Activated naive CD4-positive, alpha-beta T cell treated with anti-CD3 and anti-CD28 coated beads, Interleukin-2, amount 50 U/mL, for 24 hours (primary cell): Measurements from ENCODE around the gene UBE2D2.
A peak's percentile ranks its signal among the peaks of the same experiment; 100 is the strongest.

Source experiments
- H3K27ac Mint-ChIP-seq: one replicate; pipeline ENCODE4 v1.8.0; 2021; ENCODE audit warnings: mild to moderate bottlenecking, mixed read lengths
- H3K27me3 Mint-ChIP-seq: one replicate; pipeline ENCODE4 v1.8.0; 2021; ENCODE audit warnings: mixed read lengths
- H3K36me3 Mint-ChIP-seq: one replicate; pipeline ENCODE4 v1.8.0; 2021; ENCODE audit warnings: mixed read lengths
- H3K4me1 Mint-ChIP-seq: one replicate; pipeline ENCODE4 v1.8.0; 2021; ENCODE audit warnings: mixed read lengths
- H3K4me3 Mint-ChIP-seq: one replicate; pipeline ENCODE4 v1.8.0; 2021; ENCODE audit warnings: mild to moderate bottlenecking, mixed read lengths
- H3K9me3 Mint-ChIP-seq: one replicate; pipeline ENCODE4 v1.8.0; 2021; ENCODE audit warnings: mixed read lengths

Gene UBE2D2

DNA sequence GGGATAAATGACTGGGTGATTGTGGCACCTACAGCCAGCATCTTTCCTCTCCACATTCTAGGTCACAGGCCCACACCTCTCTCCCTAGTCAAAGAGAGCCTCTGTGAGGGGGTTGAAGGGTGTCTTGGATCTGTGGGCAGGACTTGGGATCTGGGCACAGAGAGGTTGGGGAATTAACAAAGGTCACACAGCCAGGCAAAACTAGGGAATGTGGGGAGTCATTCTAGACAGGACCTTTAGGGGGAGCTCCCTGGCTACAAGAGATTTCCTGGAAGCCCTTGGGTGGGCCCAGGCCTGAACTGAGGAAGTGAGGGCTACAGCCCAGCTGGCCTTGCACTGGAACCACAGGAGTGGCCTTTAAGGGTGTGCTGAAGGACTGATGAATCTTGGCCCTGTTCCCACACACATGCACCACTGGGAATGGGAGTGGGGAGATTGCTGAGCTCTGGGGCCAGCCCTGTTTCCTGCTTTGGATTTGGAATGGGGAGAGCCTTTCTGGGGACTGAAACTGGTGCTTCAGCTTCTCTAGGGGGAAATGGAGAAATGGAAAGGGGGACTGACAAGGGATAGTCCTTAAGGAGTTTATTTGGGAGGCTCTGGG lies 74.6 kb downstream of the UBE2D2 start:
- Mint-ChIP-seq H3K9me3 (no peaks in the 10 kb centered on the region), H3K27ac (peak overlapping the region; percentile 84), H3K36me3 (peaks cover 2% of the 10 kb centered on the region), H3K4me1 (peaks cover 46% of the 10 kb centered on the region), H3K4me3 (peak overlapping the region; percentile 68), H3K27me3 (no peaks in the 10 kb centered on the region)

DNA sequence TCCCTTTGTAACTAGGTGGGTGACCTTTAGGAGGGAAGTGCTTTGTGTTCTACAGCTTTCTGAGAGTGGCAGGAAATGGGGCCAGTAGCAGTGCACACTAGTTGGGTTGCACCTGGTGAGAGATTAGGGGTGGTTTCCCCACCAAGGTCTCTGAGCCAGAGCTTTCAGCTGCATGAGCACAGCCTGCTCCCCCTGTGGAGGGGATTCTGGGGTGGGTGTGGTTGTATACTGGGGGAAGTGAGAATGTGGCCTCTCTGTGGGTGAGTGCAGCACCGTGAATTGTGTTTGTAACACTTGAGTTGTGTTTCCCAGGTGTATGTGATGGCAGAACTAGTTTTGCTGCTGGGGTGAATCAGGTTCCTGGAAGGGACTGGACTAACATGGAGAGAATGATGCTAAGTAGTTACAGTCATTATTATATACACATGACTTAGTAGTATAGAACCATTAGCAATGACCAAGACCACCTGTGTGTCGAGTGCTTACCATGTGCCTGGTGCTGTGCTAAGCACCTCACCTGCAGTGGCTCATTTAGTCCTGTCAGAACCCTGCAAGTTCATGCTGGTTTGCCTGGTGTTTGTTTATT lies 75.2 kb downstream of the UBE2D2 start:
- Mint-ChIP-seq H3K4me1 (peaks cover 46% of the 10 kb centered on the region), H3K9me3 (no peaks in the 10 kb centered on the region), H3K4me3 (peak overlapping the region; percentile 68), H3K27ac (peak overlapping the region; percentile 84), H3K27me3 (no peaks in the 10 kb centered on the region), H3K36me3 (peaks cover 2% of the 10 kb centered on the region)

DNA sequence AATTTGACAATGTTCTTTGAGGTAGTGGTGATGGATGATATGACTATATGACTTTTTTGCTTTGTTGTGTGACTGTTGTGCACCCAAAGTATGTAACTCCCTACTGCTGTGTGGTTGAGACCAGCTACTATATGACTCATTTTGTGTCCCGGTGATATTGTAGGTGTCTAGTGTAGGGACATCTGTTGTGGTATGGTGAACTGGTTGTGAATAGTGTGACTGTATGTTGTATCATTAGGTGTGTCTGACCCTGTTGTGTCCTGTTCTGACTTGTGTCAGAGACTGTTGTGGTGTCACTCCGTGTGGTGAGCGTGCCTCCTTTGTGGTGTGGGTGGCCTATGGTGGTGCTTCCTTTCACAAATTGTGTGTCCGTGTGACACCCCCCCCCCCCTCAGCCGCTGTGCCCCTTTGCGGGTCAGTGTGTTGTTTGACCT lies 75.9 kb downstream of the UBE2D2 start:
- Mint-ChIP-seq H3K9me3 (no peaks in the 10 kb centered on the region), H3K4me1 (peaks cover 46% of the 10 kb centered on the region)

DNA sequence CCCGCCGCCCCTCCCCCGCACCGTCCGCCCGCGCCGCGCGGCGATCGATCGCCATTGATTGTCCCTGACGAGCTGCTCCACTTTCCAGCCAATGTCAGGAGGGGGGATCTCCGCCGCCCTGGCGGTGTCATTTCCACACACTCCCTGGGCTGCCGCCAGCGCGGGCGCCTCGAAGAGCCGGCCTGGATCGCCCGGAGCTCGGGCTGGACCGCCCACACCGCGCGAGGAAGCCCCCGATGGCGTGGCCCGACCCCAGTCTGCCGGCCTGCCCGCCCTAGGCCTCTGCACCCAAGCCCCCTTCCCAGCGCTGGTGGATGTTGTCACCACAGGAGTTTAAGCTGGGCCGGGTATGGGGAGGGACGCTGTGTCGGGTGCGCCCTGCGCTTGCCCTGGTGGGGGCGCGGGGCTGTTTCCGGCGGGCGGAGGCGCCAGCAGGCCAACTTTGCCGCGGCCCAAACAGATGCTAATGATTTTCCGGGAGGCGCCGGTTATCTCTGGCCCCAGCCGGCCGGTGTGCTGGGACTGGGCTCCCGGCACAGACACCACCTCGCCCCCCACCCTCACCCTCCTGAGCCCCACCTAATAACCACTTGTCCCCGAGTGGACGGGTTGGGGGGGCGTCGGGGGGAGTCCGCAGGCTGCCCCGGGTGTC lies 76.4 kb downstream of the UBE2D2 start:
- H3K4me1 Mint-ChIP-seq: peaks cover 46% of the 10 kb centered on the region
- no peaks in the 10 kb centered on the region for H3K36me3 Mint-ChIP-seq
- no peak overlapping the region for H3K27ac Mint-ChIP-seq
- H3K27me3 Mint-ChIP-seq: no peaks in the 10 kb centered on the region
- H3K9me3 Mint-ChIP-seq: no peaks in the 10 kb centered on the region
- H3K4me3 Mint-ChIP-seq: peak overlapping the region; percentile 68

More for the DNA sequence above, 75.9 kb downstream of the UBE2D2 start:
- Mint-ChIP-seq H3K36me3 (no peaks in the 10 kb centered on the region), H3K27me3 (no peaks in the 10 kb centered on the region), H3K27ac (peak overlapping the region; percentile 64), H3K4me3 (peak overlapping the region; percentile 68)

DNA sequence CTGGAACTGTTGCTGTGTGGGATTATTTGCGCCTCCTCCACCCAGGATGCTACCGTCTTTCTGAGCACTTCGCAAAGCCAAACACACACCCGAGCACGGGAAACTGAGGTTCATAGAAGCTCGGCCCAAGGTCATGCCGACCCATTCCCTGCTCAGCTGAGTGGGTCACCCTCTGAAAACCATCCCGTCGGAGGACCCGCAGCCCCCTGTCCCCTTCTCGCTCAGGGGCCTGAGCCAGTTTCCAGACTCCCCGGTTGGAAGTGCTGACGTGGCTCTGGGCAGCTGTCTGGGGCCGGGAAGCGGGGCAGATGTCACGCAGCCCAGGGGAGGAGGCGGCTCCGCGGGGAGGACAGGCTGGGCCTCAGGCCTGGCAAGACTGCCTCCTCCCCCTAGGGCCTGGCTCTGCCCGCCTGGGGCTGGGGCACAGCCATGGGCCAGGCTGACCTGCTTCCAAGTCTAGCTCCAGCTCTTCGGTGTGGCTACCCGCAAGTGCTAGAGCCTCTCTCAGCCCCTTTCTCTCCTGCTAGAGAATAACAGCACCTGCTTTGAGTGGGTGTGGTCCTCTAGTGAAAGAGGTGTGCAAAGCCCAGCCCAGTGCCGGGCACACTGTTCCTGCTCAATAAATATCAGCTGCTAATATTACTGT lies 77.1 kb downstream of the UBE2D2 start:
- Mint-ChIP-seq H3K4me3 (peak overlapping the region; percentile 59), H3K27me3 (no peaks in the 10 kb centered on the region), H3K9me3 (no peaks in the 10 kb centered on the region), H3K27ac (peak overlapping the region; percentile 55), H3K4me1 (peaks cover 44% of the 10 kb centered on the region), H3K36me3 (no peaks in the 10 kb centered on the region)

DNA sequence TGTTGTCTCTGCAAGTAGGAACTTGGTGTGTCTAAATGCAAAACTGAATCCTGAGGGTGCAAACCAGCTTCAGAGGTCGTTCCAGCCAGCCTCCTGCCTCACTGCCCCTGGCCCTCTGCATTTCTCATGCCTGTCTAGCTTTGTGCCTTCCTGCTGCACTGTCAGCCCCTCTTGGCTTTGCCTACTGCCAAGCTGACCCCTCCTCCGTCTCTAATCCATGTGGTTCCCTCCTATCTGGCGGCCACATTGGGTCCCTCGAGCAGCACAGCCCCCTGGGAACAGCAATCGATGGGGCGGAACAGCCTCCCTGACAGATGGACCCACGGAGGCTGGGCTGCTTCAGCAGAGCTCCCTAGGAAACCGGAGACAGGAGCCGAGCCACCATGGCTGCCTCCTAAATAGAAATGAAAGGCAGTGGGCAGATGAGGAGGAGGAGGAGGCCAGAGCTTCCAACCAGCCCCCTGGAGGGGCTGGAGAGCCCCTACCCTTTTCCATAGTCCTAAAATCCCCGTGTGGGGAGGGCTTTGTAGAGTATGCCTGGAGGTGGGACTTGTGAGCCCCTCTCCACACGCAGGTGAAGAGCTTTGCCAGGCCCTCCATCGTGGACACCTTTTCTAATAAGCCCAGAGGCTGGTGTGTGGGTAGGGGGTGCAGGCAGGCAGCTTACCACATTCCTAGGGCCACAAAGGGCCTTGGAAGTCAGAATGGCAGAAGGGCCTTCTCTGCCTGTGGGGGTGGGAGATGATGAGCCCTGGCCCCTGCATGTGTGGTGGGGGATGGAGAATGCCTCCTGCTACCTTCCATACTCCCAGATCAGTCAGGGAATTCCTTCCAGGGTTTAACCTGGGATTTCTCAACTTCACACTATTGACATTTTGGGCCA lies 77.8 kb downstream of the UBE2D2 start:
- no peaks in the 10 kb centered on the region for H3K27me3 Mint-ChIP-seq
- H3K4me1 Mint-ChIP-seq: peaks cover 38% of the 10 kb centered on the region
- peak overlapping the region; percentile 20 for H3K4me3 Mint-ChIP-seq
- H3K36me3 Mint-ChIP-seq: no peaks in the 10 kb centered on the region
- H3K9me3 Mint-ChIP-seq: no peaks in the 10 kb centered on the region
- peak overlapping the region; percentile 55 for H3K27ac Mint-ChIP-seq

DNA sequence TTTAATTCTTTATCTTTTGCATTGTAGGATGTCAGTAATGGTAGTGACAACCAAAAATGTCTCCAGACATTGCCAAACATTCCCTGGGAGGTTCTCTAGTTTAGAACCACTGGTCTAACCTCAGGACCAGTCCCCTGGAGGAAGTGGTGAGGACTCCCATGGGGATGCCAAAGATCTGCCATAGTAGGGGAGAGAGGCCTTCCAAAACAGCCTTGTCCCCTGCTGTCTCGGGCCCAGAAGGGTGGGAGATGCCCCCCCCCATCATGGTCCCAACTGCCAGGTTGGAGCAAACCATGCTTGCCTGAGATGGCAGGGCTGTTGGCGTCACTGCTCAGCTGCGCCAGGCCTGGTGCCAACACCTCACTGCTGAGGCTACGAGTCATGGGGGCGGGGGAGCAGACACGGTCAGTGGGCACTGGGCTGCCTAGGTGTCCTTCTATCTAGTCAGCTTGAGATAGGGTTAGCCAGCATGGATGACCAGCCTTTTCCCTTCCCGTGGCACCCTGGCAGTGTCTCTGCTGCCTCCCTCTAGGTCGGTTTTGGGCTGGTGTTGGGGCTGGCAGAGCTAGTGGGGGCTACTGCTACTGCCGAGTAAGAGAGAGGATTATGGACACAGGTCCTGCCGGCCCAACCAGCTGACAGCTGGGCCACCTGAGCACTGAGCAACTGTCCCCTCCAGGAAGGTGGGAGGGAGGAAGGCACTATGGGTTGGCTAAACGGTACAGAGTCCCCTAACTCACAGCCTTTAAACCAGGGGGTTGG lies 78.7 kb downstream of the UBE2D2 start:
- Mint-ChIP-seq H3K36me3 (no peaks in the 10 kb centered on the region), H3K27ac (no peak overlapping the region), H3K27me3 (no peaks in the 10 kb centered on the region), H3K4me1 (peaks cover 35% of the 10 kb centered on the region), H3K4me3 (no peak overlapping the region), H3K9me3 (no peaks in the 10 kb centered on the region)

DNA sequence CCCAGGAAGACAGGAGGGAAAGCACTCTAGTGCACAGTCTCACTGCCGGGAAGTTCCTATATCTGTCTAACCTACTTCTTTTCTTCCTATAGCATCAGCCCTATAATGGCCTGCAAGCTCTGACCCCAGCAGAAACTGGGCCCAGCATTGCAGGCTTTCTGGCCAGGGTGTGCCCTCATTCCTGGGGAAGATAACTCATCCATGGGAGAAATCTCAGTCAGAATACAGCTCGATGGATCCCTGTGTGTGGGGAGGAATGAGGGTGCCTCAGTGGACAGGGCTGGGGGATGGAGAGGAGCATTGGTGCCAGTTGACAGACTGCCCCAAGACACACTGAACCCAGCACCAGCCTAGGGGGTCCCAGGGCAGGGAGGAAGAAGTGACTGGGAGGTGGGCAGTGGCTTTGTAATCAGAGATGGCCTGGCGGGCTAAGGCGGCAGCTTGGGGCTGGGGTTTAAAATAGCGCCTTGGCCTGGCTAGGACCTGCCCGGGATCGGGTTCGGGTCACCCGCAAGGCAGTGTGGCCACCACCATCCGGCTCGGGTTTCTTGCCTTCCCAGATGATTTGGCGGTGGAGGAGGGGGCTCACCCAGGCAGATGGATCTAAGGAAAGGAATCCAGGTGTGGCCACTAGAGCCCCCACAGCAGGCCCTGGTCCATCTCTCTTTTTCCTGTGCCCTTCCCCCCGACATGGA lies 79.4 kb downstream of the UBE2D2 start:
- H3K4me1 Mint-ChIP-seq: peaks cover 27% of the 10 kb centered on the region
- no peaks in the 10 kb centered on the region for H3K36me3 Mint-ChIP-seq
- no peak overlapping the region for H3K4me3 Mint-ChIP-seq
- no peaks in the 10 kb centered on the region for H3K9me3 Mint-ChIP-seq
- no peaks in the 10 kb centered on the region for H3K27me3 Mint-ChIP-seq
- no peak overlapping the region for H3K27ac Mint-ChIP-seq

DNA sequence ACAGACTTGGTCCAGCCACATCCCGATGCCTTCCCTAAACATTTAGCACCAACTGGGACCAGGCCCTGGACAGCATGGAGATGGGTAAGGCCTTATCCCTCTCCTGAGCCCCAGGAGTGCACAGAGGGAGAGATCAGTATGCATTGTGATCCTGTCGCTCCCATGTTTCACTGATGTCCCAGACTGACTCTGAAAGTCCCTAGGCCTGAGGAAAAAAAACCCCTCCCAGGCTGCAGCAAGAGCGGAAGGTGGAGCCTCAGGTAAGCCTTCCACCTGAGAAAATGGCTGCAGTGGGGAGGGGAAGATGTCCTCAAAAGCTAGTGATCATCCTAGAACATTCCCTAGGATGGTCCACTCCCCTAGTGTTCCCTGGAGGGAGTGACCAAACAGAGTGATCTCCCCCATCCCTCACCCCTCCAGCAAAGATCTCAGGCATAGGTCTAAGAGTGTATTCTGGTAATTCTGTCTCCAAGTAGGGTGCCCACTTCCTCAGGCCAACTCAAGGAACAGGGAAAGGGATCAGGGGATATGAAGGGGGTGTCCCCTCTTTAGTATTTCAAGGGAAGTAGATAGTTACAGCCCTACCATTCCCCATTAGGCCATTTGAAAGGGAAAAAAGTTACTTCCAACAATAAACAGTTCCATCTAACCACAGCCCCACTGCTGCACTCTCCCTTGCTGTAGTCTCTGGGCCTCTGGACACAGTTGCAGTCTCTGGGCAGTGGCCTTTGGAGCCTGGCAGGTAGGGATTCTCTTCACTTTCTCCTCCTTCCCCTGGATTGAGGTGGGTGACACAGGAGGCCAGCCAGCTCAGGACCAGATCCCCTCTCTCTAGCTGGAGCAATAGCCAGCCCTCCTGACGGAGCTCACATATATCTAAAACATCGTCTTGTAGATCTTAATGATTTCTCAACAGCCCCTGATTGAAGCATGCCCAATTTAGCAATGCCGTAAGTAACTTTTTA lies 80.3 kb downstream of the UBE2D2 start:
- Mint-ChIP-seq H3K9me3 (no peaks in the 10 kb centered on the region), H3K27ac (no peak overlapping the region), H3K36me3 (no peaks in the 10 kb centered on the region), H3K27me3 (no peaks in the 10 kb centered on the region), H3K4me3 (no peak overlapping the region), H3K4me1 (peaks cover 20% of the 10 kb centered on the region)

DNA sequence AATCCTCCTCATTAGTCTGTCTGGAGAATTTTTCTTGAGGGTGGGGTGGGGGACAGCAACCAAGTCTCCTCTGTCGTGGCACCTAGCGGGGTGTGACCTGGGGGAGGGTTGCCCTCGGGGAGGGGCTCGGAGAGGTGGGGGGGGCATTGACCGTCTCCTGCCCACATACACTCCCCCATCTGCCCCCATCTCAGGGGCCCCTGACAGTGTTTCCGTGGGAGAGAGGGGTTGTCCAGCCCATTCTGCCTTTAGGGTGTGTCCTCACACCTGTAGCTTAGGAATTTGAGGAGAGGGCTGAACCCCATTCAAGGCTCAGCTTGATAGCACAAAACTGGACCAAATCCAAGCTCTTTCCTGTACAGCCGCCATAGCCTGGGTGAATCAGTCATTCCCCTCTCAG lies 81.1 kb downstream of the UBE2D2 start:
- Mint-ChIP-seq H3K9me3 (no peaks in the 10 kb centered on the region), H3K27me3 (peaks cover 4% of the 10 kb centered on the region), H3K36me3 (no peaks in the 10 kb centered on the region), H3K27ac (no peak overlapping the region), H3K4me3 (no peak overlapping the region), H3K4me1 (peaks cover 18% of the 10 kb centered on the region)

DNA sequence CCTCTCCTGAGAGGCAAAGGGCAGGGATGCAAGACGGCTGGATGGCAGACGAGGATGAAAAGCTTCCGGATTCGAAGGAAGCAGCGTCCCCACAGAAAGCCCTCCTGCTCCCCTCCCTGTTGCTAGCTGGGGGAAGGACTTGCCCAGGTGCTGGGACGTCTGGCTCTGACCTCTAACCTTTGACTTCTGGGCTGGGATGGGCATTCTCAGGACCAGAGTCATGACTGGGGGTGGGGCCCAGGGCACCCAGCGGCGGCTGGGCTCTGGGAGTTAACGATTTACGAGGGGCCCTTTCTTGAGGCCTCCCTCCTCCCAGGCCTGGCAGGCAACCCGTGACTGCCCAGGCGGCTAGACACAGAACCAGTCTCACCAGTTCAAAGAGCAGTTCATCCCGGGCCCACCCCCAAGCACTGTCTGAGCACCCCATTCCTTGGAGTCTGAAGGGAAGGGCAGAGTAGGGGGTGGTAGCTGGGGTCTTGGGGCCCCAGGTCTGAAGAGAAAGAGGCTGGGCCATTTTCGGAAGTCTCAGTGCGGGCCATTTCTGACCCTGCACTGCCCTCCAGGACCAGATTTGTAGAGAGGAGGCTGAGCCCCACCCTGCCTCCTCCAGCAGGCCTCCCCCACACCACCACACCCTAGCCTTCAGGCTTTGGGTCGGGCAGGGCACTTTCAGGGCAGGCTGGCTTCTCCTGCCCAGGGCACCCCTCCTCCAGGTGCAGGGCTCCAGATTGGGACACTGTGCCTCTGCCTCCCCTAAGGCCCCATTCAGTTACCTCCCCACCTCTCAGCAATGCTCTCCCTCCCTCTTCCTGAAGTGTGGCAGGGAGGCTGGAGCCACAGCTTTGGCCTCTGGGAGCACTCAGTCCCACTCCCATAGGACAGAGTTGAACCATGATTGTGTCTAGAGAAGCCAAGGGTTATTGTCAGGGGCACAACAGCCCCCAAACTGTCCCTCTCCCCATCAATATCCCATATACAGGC lies 82.0 kb downstream of the UBE2D2 start:
- Mint-ChIP-seq H3K4me3 (no peak overlapping the region), H3K36me3 (no peaks in the 10 kb centered on the region), H3K4me1 (peaks cover 20% of the 10 kb centered on the region), H3K27me3 (peaks cover 7% of the 10 kb centered on the region), H3K9me3 (no peaks in the 10 kb centered on the region), H3K27ac (no peak overlapping the region)

DNA sequence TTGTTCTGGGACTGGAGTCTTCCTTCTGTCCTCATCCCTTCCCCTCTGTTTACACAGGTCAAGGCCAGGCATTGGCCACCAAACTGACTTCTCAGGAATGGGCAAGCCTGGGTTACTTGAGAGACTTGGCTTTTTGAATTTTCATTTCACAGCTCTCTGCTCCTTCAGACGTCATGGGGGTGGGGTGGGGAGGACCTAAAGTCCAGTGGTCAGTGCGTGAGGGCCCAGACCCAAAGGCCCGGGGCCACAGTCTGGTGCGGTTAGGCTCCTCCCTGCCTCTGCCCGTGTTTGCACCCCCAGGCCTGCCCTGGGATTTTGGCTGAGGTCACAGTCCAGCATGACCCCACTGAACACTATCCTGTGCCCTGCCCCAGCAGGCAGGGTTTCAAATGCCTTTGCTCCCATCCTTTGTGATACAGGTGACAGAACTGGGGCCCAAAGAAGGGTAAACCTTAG lies 82.9 kb downstream of the UBE2D2 start:
- peaks cover 7% of the 10 kb centered on the region for H3K27me3 Mint-ChIP-seq
- no peak overlapping the region for H3K27ac Mint-ChIP-seq
- no peaks in the 10 kb centered on the region for H3K9me3 Mint-ChIP-seq
- no peaks in the 10 kb centered on the region for H3K36me3 Mint-ChIP-seq
- H3K4me1 Mint-ChIP-seq: peaks cover 14% of the 10 kb centered on the region
- no peak overlapping the region for H3K4me3 Mint-ChIP-seq
